ENCODE measurements around the gene HEPACAM2.

Gene HEPACAM2

DNA sequence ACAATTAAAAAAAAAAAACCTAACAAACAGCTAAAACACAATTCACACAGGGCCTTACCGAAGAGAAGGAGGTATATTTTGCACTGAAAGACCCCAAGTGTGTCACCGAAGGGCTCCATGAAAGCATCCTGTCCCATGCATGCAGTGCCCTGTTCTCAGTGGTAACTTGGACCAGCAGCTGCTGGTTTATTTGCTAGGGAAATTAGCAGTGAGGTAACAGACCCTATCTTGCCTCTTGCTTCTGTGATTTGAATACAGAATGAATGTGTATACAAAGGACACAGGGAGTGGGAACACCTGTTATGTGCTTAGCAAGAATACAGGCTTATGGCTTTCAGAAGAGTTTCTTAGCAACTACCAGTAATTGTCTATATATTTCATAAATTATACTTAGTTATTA, at the start of gene HEPACAM2:
Gene HEPACAM2, minus strand, starts transcription at position 160 of the 400 bp plus-strand sequence.
- DNase-seq, result no peak

DNA sequence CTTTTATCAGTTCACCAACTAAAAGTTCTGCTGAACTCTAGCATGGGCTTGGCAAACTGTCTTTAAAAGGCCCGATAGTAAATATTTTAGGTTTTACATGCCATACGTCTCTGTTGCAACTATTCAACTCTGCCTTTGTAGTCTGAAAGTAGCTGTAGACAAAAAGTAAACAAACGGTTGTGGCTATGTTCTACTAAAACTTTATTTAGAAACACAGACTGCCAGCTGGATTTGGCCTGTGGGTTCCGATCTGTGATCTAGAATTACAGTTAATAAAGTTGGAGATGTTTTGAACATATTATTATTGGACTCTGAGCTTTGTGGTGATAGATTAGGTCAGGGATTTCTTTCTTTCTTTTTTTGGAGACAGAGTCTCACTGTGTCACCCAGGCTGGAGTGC, 39.0 kb upstream of the HEPACAM2 start:
- no peak for DNase-seq

DNA sequence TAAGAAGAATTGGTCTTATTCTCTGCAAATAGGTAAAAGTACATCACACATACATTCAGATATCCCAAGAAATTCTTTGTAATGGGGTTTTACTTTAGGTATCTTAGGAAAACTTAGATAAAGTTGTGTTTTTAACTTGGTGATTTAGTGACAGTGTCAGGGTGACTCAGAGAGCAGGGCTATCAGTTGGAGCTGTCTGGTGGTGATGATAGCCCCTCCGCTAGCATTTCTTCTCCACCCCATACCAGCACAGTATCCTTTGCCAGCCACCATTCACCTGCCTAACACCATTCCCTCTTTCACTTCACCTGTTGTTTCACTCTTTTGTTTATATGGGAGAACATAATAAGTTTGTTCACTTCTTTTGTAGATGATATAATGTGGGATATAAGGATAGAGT, 36.3 kb upstream of the HEPACAM2 start:
- DNase-seq, result no peak

DNA sequence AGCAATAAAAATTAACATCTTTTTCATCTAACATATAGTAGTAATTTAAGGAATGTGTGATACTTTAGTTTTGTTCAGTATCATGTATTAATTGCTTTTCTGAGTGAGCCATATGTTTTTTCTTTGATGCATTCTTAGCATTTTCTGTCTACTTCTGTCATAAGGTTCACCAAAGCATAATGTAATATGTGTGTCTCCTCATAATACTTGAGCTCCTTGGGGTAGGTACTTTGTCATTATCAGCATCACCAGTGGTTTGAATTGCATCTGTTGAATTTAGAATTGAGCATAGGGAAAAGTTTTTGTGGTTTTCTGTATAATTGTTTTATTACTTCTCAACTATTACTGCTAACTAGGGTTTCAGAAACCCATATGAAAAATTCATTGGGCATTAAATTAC, 32.4 kb upstream of the HEPACAM2 start:
- no peak for DNase-seq

DNA sequence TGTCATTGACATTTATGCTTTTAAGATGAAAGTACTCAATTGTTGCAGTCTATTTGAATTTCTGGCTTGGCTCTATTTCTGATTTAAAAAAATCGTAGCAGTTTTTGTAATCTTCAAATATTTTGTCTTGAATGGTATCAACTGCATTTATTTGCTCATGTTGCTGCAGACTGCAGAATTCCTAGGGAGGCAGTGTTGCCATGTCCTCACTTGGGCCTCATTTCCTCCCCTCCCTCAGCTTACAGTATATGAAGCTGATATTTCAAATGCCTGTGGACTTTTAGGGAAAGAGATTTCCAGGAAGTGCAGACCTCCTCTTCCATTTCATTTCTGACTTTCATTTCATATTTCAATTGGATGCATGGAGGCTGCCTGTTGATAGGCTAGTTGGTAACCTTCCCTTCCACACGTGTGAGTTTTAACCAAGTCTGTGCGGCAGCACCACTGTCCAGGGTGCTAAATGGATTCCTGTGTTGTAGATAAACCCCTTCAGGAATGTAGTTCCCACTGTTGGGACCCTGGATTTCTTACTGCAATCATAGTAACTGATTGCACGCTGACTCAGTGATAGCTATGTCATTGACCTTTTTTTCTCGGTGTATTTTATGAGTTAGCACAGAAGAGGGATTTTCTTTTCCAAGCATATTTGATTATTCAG, 23.4 kb upstream of the HEPACAM2 start:
- no peak for DNase-seq

DNA sequence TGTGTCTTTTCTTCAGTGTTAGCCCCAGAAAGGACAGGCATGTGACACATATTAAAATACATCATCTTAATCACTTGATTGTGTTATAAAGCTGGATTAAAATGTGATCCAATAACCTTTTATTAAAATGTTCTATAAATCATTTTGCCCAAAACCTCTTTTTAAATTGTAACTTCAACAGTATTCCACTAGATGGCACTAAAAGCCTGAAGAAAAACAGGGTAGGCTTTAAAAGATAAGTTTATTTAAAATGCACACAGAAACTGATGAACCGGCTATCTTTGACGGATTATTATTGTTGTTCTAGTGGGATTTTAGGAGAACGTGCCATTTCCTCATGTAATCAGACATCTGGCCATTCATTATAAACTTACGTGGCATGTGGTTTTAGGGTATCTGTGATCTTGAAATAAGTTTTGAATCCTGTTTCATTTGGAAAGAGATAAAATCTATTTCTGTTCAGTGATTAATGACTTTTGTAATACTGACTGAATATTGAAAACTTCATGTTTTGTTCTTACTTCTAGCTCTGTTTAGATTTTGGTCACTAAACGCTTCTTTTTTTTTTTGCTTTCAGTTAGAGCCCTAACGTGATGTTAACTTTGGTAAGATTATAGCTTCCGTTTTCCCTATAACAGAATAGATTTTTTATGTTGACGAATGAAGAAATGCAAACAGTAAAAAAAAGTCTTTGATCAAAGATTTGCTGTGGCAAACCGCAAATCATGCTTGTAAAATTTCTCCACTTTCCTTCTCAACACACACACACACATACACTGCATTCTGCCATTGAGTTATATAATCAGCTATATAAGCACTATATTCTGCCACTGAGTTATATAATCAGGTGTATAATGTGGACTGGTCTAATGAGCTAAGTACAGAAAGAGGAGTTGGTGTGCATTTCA, 19.5 kb upstream of the HEPACAM2 start:
- DNase-seq, result no peak

DNA sequence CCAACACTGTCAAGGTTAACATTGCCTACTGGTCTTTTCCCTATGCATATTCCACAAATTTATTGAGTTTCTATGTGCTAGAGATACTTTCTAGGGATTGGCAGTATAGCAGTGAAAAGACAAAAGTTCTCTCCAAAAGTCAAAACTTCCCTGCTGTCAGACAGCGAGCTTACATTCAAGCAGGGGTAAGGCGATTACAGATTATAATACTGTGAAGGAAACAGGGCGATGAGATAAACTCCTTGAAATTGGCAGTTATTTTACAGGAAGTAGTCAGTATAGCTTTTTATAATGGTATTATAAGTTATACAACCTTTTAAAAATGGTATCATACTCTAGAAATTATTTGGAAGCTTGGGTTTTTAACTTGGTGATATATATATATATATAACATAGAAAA, 15.8 kb upstream of the HEPACAM2 start:
- no peak for DNase-seq

DNA sequence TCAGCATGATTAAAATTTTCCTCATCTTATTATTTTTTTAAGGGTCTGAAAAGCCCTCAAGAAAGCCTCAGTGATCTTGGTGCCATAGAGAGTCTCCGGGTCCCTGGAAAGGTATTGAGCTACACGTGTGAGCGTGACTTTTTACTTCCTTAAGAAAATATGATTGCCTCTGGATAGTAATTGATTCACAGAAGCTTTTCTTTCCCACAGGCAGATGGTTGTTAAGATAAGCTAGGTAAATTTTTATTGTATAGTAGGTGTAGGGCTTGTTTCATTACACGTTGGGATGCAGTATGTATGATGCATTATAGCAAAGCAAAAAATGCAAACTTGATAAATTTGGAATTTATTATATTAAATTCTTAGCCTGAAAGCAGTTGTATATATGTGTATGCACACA, 13.6 kb upstream of the HEPACAM2 start:
- DNase-seq, result no peak

DNA sequence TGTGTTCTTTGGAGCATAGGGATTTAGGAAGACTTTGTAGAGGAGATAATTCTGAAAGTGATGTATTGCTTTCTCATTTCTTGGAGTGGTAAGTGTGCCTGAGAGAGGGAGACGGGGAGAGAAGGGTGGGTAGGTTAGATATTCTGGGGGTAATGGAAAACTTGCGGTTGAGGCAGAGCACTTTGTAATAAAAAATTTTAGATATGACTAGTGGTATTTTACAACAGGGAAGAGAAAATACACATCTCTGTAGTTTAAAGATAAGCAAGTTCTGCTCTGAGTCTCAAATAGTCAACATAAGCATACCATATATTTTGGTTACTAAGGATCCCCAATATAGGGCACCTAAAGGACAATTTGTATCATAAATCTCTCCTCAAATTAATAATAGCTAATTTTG, 12.5 kb upstream of the HEPACAM2 start:
- DNase-seq, result no peak

DNA sequence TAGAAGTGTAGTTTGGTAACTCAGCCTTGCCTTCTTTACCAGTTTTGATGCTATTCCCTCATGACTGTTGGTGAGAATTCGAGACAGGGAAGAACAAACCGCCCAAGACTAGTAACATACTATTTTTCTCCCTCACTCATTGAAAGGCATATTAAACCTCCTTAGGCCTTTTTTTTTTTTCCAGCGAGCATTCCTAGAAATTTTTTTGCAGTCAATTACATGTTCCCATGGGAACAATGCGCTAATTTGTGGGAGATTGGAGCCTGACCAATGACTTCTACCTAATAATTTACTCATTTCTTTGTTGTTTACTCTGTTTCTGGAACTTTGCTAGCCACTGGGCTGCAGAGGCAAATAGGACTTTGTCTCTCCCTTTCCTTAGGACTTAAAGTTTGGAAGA, 11.9 kb upstream of the HEPACAM2 start:
- DNase-seq, result no peak

DNA sequence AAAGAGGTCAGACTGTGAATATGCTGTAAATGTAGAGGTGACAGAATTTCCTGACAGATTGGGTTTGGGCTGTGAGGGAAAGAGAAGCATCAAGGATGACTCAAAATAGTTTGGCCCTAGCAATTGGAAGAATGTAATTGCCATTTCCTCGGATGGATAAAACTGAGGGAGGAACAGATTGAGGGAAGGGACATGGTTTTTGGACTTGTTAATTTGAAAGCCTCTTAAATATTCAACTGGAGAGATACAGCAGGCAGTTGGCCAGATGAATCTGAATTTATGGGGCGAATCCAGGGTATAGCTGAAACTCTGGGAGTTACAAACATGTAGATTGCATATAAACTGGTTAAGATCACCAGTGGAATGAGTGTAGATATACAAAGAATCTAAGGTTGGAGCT, 9.3 kb upstream of the HEPACAM2 start:
- no peak for DNase-seq

DNA sequence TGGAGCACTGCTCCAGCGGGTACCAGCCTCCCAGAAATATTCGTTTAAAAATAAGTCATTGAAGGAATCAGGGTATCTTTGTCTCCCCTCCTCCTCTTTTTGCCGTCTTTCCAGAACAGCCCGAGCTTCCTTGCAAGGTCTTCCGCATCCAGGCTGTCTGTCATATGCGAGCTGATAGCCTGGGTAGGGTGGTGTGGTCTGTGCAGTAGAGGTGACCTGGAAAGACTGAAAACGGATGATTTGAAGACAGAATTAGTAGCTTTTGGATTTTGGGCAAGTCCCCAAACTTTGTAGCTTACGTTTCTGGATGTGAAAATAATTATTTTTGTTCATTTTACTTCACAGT, 6.4 kb upstream of the HEPACAM2 start:
- DNase-seq, result no peak

DNA sequence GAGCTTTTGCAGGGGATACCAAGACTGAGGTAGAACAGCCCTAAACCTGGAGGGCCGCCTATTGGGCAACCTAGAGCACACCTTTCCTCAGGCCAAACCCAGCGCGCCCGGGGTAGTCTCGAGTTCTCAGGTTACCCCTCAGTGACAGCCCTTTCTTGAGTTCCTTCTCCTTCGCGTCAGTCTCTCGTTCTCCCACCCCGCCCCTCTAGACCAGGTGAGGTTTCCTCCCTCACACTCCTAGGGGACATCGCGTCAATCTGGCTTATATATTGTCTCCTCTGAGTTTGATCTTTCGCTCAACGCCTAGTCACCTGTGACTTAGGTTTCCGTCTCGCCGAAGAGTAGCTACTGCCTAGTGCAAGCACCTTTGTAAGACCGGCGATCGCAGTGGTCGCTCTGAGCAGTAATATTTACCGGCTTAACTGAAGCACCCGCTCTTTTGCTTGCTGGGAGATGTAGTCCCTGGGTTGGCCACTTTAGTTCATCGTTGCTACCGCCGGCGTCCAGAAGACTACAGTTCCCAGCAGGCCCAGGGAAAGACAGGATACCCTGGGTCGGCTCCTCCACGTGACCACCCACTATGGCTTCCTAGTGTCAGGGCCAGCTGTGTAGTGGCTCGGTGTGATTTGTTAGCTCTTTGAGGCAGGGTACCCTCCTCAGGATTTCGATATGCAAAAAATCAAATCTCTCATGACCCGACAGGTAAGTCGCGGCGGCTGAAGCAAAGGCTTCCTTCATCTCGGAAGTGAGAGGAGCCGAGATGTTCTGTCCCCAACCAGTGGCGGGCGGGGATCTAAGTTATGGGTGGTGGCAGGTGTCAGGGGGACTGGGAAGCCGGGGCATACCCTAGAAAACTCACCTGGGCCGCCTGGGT, 5.8 kb upstream of the HEPACAM2 start, which contains the start of gene VPS50:
Gene VPS50, plus strand, starts transcription at position 568 of the 874 bp plus-strand sequence. Its CDS starts 102 bp downstream, at position 670.
- peak; percentile 89 for DNase-seq

DNA sequence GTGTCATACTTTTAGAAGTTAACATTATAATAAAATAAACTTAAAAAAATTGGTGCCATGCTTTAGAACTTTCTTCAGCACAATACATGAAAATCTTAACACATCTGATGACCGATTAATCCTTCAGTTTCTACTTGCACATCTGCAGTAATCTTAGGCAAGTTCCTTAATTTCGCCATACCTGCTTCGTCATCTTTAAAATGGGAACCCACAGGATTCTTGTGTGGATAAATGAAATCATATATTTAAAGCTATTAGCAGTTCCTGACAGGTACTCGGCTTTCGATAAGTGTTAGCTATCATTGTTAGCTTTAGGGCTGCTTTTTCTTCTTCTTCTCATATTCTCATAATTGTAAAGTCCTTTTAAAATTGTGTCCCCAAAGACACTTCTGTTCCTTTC, 5.0 kb upstream of the HEPACAM2 start:
- DNase-seq, result no peak

DNA sequence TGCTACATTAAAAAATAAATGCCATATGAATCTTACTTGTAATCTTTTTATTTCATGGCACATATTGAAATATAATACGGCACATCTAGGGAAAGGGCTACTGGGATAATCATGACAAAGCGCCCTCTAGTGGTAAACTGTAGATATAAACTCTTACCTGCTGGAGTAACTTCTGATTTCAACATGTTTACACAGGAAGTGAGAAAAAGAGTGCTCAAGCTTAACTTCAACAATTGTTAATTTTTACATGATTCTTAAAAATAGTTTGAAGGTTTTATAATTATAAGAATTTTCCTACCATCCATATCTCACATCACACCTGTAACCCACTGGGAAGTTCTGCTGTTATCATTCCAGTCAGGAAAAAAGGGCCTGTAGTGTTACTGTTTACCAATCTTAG, 2.0 kb upstream of the HEPACAM2 start:
- no peak for DNase-seq

DNA sequence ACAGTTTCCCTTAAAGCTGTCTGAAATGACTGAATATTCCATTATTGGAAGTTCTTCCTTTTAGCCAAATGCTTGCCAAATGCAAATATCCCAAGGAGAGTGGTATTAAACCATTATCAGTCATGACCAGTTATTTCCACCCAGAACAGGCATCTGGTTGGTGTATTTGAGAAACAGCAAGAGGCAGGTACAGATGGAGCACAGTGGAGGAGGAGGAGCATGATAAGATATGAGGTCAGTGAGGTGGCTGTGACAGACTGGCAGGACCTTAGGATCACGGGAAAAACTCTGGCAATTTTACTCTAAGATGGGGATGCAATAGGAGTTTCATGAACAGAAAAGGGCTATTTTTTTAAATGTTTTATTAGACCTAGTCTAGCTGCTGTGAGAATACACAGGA, 6.4 kb downstream of the HEPACAM2 start:
- DNase-seq, result no peak

DNA sequence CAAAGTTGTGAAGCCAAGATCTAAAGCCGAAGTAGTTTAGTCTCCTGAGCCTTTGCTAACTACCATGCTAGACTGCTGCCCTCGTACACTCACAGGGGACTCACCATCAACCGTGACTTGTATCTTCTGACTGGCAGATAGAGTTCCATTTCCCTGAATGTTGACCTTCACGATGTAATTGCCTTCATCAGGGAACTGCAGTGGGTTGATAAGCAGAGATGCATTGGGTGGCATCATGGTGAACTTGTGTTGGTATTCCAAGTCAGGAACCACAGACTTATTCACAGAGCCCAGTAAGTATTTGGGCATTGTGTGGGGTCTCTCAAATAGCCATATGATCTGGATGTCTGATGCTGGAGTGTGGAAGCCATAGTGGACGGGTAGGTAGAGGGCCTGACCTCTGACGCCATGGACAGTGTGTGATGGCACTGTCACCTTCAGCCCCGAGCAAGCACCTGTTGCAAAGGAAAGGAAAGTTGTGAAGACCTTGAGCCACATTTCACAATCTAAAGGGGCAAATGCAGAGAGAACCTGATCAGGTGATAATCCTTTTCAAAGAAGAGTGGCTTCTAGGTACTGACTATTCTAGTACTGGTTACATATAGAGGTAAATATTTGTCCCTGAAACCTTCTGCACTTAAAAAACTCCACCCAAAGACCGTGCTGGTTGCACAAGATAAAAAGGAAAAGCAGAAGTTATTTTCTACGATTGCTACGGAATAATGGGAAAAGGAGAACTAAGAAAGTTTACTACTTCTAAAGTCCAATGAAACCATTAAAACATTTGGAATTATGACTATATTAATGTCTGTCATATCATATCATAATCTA, 7.1 kb downstream of the HEPACAM2 start:
- no peak for DNase-seq

DNA sequence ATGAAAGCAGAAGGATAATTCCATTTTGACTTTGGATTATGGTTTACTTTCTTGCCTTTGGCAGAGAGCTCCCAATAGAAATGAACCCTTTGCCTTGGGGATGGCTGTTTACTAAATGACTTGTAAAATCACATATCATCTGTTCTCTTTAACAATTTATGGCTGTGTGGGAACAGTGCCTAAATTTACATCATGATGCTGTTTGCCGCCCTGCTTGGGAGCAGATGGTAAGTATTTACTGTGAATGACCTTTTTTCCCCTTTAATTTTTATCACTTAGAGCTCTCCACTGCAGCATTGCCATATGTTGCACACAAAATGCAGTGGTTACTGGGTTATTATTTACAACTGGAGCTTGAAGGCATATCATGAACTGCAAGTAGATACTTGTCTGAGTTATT, 13.4 kb downstream of the HEPACAM2 start:
- no peak for DNase-seq

DNA sequence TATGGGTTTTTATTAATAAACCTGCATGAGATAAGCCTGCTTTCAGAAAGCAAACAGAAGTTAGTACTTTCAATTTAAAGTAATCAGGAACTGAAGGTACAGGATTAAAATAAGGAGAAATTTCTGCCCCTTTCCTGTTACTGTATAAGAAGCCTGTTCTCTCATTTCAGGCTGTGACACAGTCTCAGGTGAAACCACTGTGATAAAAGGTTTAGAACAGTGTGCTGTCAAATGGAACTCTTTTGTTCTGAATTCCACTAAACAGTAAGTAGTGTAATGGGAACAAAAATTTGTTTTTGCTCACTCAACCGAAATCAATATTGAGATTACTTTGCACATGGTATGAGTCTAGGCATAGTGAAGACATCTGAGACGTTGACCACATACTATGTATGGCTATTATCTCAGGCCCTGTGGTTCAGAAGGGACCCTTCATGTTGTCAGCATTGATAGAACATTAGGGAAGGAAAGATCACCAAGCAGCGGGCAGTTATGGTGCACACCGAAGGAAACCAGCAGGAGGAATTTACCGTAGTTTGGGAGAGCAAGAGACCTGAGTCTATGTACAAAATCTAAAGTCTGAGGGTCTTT, 14.9 kb downstream of the HEPACAM2 start:
- DNase-seq, result no peak

DNA sequence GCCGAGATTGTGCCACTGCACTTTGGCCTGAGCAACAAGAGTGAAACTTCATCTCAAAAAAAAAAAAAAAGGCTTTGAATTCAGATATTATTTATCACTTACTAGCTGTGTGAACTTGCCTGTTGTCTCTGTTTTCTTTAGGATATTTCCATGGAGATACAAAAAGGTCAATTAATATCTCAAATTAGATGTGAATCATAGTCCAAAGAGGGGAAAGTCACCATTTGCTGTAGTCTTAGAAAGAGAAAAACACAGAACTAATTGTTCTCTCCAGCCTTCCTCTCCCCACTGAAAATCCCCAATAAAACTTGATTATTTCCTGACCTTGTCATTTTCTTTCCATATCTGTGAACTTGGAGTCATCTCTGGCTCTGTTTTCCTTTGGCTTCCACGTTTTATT, 21.2 kb downstream of the HEPACAM2 start:
- no peak for DNase-seq

DNA sequence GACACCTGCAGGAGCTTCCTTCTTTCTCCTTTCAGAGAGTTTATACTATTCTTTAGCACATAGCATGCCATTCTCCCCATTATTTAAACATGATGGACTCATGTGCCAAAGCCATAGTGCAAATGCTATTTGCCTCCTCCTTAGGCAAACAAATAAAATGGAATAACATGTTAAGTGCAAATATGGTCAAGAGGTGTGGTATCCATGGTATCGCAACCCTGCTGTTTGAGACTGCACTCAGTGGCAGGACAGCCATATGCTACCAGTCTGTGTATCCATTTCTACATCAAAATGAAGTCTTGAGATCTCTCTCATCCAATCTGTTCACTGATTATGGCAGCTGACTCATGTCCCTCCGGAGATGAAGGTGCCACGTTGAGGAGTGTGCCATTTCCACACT, 22.8 kb downstream of the HEPACAM2 start:
- DNase-seq, result no peak

DNA sequence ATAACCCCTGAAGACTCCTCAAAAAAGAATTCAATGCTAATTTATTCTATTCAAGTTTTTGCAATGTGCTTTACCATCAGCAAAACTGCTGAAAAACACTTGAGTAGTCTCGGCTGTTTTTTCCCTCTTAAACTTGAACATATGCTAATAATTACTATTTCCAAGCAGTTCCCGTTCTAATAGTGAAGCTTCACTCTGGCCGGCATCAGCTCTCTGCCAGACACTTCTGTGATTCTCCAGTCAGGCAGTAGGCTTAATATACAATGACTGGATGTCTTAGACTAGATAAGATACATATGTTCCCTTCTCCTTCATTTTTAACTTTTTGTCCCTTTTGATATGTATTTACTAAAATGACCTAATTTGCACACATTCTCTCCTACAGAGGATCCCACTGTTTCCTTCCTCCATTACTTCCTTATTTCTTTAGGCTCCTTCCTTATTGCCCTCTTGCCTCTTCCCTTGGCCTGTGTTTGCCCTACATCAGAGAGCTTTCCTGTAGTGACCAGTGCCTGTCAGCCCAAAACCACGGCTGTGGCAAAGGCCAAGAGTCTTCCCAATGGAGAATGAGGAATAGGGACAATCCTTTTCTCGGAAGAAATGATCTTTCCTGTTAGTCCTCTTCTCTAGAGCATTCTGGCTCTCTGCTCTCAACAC, 23.5 kb downstream of the HEPACAM2 start:
- no peak for DNase-seq
